ENCODE data around the gene HYAL2.

The HYAL2 gene

DNA sequence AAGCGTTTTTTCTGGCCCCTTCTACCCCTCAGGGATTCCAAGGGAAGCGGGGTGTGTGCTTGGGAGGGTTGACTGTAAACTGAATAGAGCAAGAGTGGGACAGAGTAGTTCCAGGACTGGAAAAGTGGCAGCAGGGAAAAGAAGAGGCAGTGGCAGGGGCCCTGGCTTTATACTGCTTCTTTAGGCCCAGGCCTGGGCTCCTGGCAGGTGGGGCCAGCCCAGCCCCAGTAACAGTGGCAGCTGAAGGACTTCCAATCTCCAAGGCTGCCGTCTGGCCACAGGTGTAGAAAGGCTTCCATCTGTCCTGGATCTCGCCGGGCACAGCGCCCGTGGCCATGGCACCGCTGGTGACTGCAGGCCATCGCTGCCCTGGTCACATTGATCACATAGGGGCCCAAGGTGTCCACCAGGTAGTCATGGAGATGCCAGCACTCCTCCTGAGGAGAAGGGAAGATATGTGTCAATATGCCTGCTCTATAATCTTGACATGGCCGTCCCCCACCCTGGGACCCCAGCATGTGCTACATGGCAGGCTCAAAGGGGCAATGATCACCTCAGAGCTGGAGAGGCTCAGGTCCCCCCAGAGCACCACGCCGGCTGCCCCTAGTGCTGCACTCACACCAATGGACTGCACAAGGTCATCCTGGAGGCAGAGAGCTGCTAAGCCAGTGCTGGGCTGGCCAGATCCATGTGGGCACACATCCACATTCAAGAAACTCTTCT lies 29.3 kb downstream of the HYAL2 start:
- Histone ChIP-seq H2AFZ (ENCODE audit: low read length) (peak overlapping the region; percentile 70), H3K27me3 (ENCODE audit: control insufficient read depth in 3 of 3, insufficient read depth in 3 of 3, low read depth in 1 of 3, low read length in 3 of 3) (no peaks in the 10 kb centered on the region), H3K79me1 (ENCODE audit: low read depth, low read length) (peaks cover 17% of the 10 kb centered on the region), H3K9ac (ENCODE audit: low read depth, low read length, poor library complexity) (no peak overlapping the region), H3K4me3 (ENCODE audit: low read length in 2 of 2) (peak overlapping the region in 1 of 2 donors; percentile 99), H2AK5ac (ENCODE audit: low read depth, low read length) (peak overlapping the region; percentile 88), H4K8ac (ENCODE audit: low read depth, low read length) (no peak overlapping the region), H4K91ac (ENCODE audit: low read depth, low read length, poor library complexity) (no peak overlapping the region), H3K18ac (ENCODE audit: low read length) (no peak overlapping the region), H2BK5ac (ENCODE audit: low read length) (no peak overlapping the region), H2BK12ac (ENCODE audit: low read length) (no peak overlapping the region), H3K27ac (replicated peaks; ENCODE audit: low read length) (no peak overlapping the region), H2BK15ac (ENCODE audit: low read length) (no peak overlapping the region), H3K4me2 (ENCODE audit: insufficient read depth, low read length, poor library complexity, severe bottlenecking) (no peak overlapping the region), H3K36me3 (replicated peaks in 1 of 2; ENCODE audit: control insufficient read depth in 2 of 2, insufficient read depth in 2 of 2, low read length in 2 of 2) (peaks cover 21 to 25% of the 10 kb centered on the region in 2 donors), H3K14ac (ENCODE audit: low read length) (no peak overlapping the region), H2BK120ac (ENCODE audit: low read depth, low read length) (no peak overlapping the region), H3K9me3 (replicated peaks in 1 of 2; ENCODE audit: control insufficient read depth in 2 of 2, insufficient read depth in 1 of 2, low read depth in 1 of 2, low read length in 2 of 2) (no peaks in the 10 kb centered on the region), H3K4ac (ENCODE audit: low read length) (no peak overlapping the region), H3K4me1 (ENCODE audit: control insufficient read depth in 2 of 2, insufficient read depth in 1 of 2, low read depth in 1 of 2, low read length in 2 of 2) (peaks cover 9 to 12% of the 10 kb centered on the region in 2 donors), H3K23ac (ENCODE audit: low read depth, low read length, poor library complexity) (no peak overlapping the region)
- WGBS, 2 donors (ENCODE audit: extremely low coverage in 2 of 2, insufficient read length in 2 of 2, insufficient replicate concordance in 1 of 2) = no CpG with 5 or more reads among the region's 12 CpGs
- no peak for DNase-seq (ENCODE audit: low spot score)

GRCh38 chr3:50292159-50293078 lies 30.1 kb downstream of the HYAL2 start, which contains the start of gene IFRD2:
IFRD2 (minus strand) TSS chr3:50292429; CDS start chr3:50292274, 155 bp downstream.
- WGBS, 2 donors (ENCODE audit: extremely low coverage in 2 of 2, insufficient read length in 2 of 2, insufficient replicate concordance in 1 of 2) = no CpG with 5 or more reads among the region's 67 CpGs
- Histone ChIP-seq H3K36me3 (replicated peaks in 1 of 2; ENCODE audit: control insufficient read depth in 2 of 2, insufficient read depth in 2 of 2, low read length in 2 of 2) (peaks cover 29 to 34% of the 10 kb centered on the region in 2 donors), H2BK15ac (ENCODE audit: low read length) (no peak within 1 kb of the TSS), H3K9me3 (replicated peaks in 1 of 2; ENCODE audit: control insufficient read depth in 2 of 2, insufficient read depth in 1 of 2, low read depth in 1 of 2, low read length in 2 of 2) (no peaks in the 10 kb centered on the region), H3K27me3 (ENCODE audit: control insufficient read depth in 3 of 3, insufficient read depth in 3 of 3, low read depth in 1 of 3, low read length in 3 of 3) (no peaks in the 10 kb centered on the region), H4K91ac (ENCODE audit: low read depth, low read length, poor library complexity) (peak within 1 kb of the TSS; percentile 86), H3K27ac (replicated peaks; ENCODE audit: low read length) (no peak within 1 kb of the TSS), H3K9ac (ENCODE audit: low read depth, low read length, poor library complexity) (peak within 1 kb of the TSS; percentile 95), H2BK12ac (ENCODE audit: low read length) (no peak within 1 kb of the TSS), H2BK120ac (ENCODE audit: low read depth, low read length) (no peak within 1 kb of the TSS), H2BK5ac (ENCODE audit: low read length) (no peak within 1 kb of the TSS), H4K8ac (ENCODE audit: low read depth, low read length) (peak within 1 kb of the TSS; percentile 89), H3K4me2 (ENCODE audit: insufficient read depth, low read length, poor library complexity, severe bottlenecking) (peak within 1 kb of the TSS; percentile 96), H2AFZ (ENCODE audit: low read length) (peak within 1 kb of the TSS; percentile 91), H2AK5ac (ENCODE audit: low read depth, low read length) (peak within 1 kb of the TSS; percentile 95), H3K4ac (ENCODE audit: low read length) (no peak within 1 kb of the TSS), H3K79me1 (ENCODE audit: low read depth, low read length) (peaks cover 17% of the 10 kb centered on the region), H3K18ac (ENCODE audit: low read length) (peak within 1 kb of the TSS; percentile 89), H3K23ac (ENCODE audit: low read depth, low read length, poor library complexity) (peak within 1 kb of the TSS; percentile 81), H3K4me1 (ENCODE audit: control insufficient read depth in 2 of 2, insufficient read depth in 1 of 2, low read depth in 1 of 2, low read length in 2 of 2) (peaks cover 9 to 12% of the 10 kb centered on the region in 2 donors), H3K14ac (ENCODE audit: low read length) (no peak within 1 kb of the TSS), H3K4me3 (ENCODE audit: low read length in 2 of 2) (peak within 1 kb of the TSS; percentile 82 to 99)
- peak; percentile 94 for DNase-seq (ENCODE audit: low spot score)

DNA sequence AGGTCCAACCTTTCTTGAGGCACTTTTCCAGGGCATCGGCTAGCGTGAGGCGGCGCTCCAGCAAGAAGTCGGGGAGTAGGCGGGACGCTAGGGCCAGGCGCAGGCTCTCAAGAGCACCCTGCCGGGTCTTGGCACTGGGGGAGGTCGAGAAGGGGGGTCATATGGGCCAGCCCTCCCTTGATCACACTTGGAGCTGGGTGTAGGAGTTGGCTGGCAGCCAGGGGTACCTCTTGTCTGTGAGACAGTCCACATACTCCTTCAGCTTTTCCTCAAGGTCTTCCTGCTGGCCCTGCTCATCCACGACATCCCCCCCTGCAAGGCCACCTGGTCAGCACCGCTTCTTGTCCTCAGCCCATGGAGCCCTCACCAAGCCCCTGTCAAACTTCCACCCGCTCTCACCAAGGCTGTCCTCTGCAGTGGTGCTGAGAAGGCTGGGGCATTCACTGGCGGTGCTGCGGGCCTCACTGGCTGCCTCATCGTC lies 32.3 kb downstream of the HYAL2 start:
- peak overlapping the region; percentile 30 to 99 for H3K4me3 ChIP-seq (ENCODE audit: low read length in 2 of 2)
- H3K36me3 ChIP-seq (replicated peaks in 1 of 2; ENCODE audit: control insufficient read depth in 2 of 2, insufficient read depth in 2 of 2, low read length in 2 of 2) = peaks cover 36 to 50% of the 10 kb centered on the region in 2 donors
- no CpG with 5 or more reads among the region's 16 CpGs for WGBS, 2 donors (ENCODE audit: extremely low coverage in 2 of 2, insufficient read length in 2 of 2, insufficient replicate concordance in 1 of 2)

More for the DNA sequence above, 32.3 kb downstream of the HYAL2 start:
- Histone ChIP-seq H4K8ac (ENCODE audit: low read depth, low read length) (no peak overlapping the region), H2AK5ac (ENCODE audit: low read depth, low read length) (no peak overlapping the region), H2BK12ac (ENCODE audit: low read length) (no peak overlapping the region), H3K4me1 (ENCODE audit: control insufficient read depth in 2 of 2, insufficient read depth in 1 of 2, low read depth in 1 of 2, low read length in 2 of 2) (peaks cover 11 to 12% of the 10 kb centered on the region in 2 donors), H3K23ac (ENCODE audit: low read depth, low read length, poor library complexity) (no peak overlapping the region), H4K91ac (ENCODE audit: low read depth, low read length, poor library complexity) (no peak overlapping the region), H3K27me3 (ENCODE audit: control insufficient read depth in 3 of 3, insufficient read depth in 3 of 3, low read depth in 1 of 3, low read length in 3 of 3) (no peaks in the 10 kb centered on the region), H3K4me2 (ENCODE audit: insufficient read depth, low read length, poor library complexity, severe bottlenecking) (no peak overlapping the region), H2BK15ac (ENCODE audit: low read length) (no peak overlapping the region), H3K27ac (replicated peaks; ENCODE audit: low read length) (no peak overlapping the region), H2BK5ac (ENCODE audit: low read length) (no peak overlapping the region), H3K14ac (ENCODE audit: low read length) (no peak overlapping the region), H3K79me1 (ENCODE audit: low read depth, low read length) (peaks cover 17% of the 10 kb centered on the region), H3K9me3 (replicated peaks in 1 of 2; ENCODE audit: control insufficient read depth in 2 of 2, insufficient read depth in 1 of 2, low read depth in 1 of 2, low read length in 2 of 2) (no peaks in the 10 kb centered on the region), H3K9ac (ENCODE audit: low read depth, low read length, poor library complexity) (no peak overlapping the region), H3K4ac (ENCODE audit: low read length) (no peak overlapping the region), H3K18ac (ENCODE audit: low read length) (no peak overlapping the region), H2BK120ac (ENCODE audit: low read depth, low read length) (no peak overlapping the region), H2AFZ (ENCODE audit: low read length) (no peak overlapping the region)
- DNase-seq (ENCODE audit: low spot score) = no peak
